Common myeloid progenitor, CD34-positive (primary cell): ENCODE results near the gene DENND4A.
A peak's percentile ranks its signal among the peaks of the same experiment; 100 is the strongest.

Experiments used
- CTCF ChIA-PET: fragments of 350-600 bp; sonication (Branson Sonifier 250); formaldehyde crosslinking; loops from one replicate; lab custom pipeline; 2021; ENCODE audit warnings: antibody characterized with exemption; lab: Charles Lee
- POLR2A ChIA-PET: fragments of 350-600 bp; sonication (Branson Sonifier 250); formaldehyde crosslinking; loops from one replicate; lab custom pipeline; 2021; ENCODE audit warnings: antibody characterized with exemption; lab: Charles Lee
- DNase-seq, 3 donors: peaks; one replicate each; pipeline versions ENCODE4 v3.0.0 to v3.0.0-alpha.2; 2013
- H3K27ac ChIP-seq, 2 experiments: 1 replicate in 1 of 2; 2 replicates in 1 of 2; pipeline ENCODE4 v1.7.0; 2013; ENCODE audit warnings: inconsistent platforms in 2 of 2, low read length in 2 of 2, mild to moderate bottlenecking in 2 of 2, low read depth in 1 of 2, moderate library complexity in 1 of 2; ENCODE audit not compliant: severe bottlenecking in 2 of 2, insufficient read depth in 1 of 2, poor library complexity in 1 of 2
- H3K27me3 ChIP-seq, 5 experiments: replicated peaks in 2 of 5; 1 replicate in 3 of 5; 2 replicates in 2 of 5; pipeline versions ENCODE4 v1.6.1 to v1.7.0; 2013; ENCODE audit warnings: low read length in 4 of 5, mild to moderate bottlenecking in 2 of 5, moderate library complexity in 2 of 5, inconsistent platforms in 1 of 5; ENCODE audit not compliant: insufficient read depth in 5 of 5, control insufficient read depth in 4 of 5
- H3K36me3 ChIP-seq, 4 experiments: 1 replicate in 2 of 4; 2 replicates in 2 of 4; pipeline versions ENCODE4 v1.6.1 to v1.7.0; 2013; ENCODE audit warnings: low read length in 3 of 4, control low read depth in 1 of 4, mild to moderate bottlenecking in 1 of 4; ENCODE audit not compliant: control insufficient read depth in 4 of 4, insufficient read depth in 4 of 4
- H3K4me1 ChIP-seq, 4 experiments: 1 replicate in 3 of 4; 2 replicates in 1 of 4; pipeline versions ENCODE4 v1.6.1 to v1.7.1; 2013; ENCODE audit warnings: low read length in 3 of 4, mild to moderate bottlenecking in 3 of 4, control low read depth in 1 of 4, inconsistent platforms in 1 of 4, moderate library complexity in 1 of 4; ENCODE audit not compliant: control insufficient read depth in 4 of 4, insufficient read depth in 4 of 4; ENCODE audit errors: control extremely low read depth in 1 of 4
- H3K4me3 ChIP-seq, 7 experiments: 1 replicate in 4 of 7; 2 replicates in 3 of 7; pipeline versions ENCODE4 v1.5.1 to v1.7.0; 2013; ENCODE audit warnings: mild to moderate bottlenecking in 7 of 7, low read length in 6 of 7, moderate library complexity in 6 of 7, inconsistent platforms in 2 of 7, low read depth in 2 of 7, control low read depth in 1 of 7; ENCODE audit not compliant: insufficient read depth in 4 of 7, control insufficient read depth in 1 of 7; ENCODE audit errors: extremely low read depth in 1 of 7
- H3K9me3 ChIP-seq, 5 experiments: 1 replicate in 4 of 5; 2 replicates in 1 of 5; pipeline versions ENCODE4 v1.6.1 to v1.7.1; 2013; ENCODE audit warnings: low read length in 4 of 5, mild to moderate bottlenecking in 2 of 5, inconsistent platforms in 1 of 5, low read depth in 1 of 5, moderate library complexity in 1 of 5; ENCODE audit not compliant: control insufficient read depth in 4 of 5, insufficient read depth in 2 of 5; ENCODE audit errors: control extremely low read depth in 1 of 5
- WGBS: methylation state at CpG from one replicate; pipeline ENCODE4 v1.1.5; 2013; ENCODE audit not compliant: insufficient coverage; 5-methylcytosine and 5-hydroxymethylcytosine counted together

Gene DENND4A

GRCh38 chr15:65801229-65801805, 9.2 kb upstream of the DENND4A start:
- CTCF ChIA-PET = interaction anchor here (1.3 kb wide), 1 partner anchor 19 kb away, joined by 3 read pairs; no protein-coding TSS in a partner anchor
- H3K9me3 ChIP-seq = no peaks in the 10 kb centered on the region
- no peak for DNase-seq
- H3K4me3 ChIP-seq = no peak overlapping the region
- H3K4me1 ChIP-seq = peaks cover 9 to 28% (median 20%) of the 10 kb centered on the region in 4 experiments
- H3K36me3 ChIP-seq = no peaks in the 10 kb centered on the region
- no peaks in the 10 kb centered on the region for H3K27me3 ChIP-seq
- POLR2A ChIA-PET = interaction anchor here (1.1 kb wide), 1 partner anchor 11 kb away, joined by 4 read pairs; no protein-coding TSS in a partner anchor
- H3K27ac ChIP-seq = no peak overlapping the region
- 50% methylated on average over 1 of the region's 2 CpGs for WGBS

GRCh38 chr15:65796610-65797078, 4.6 kb upstream of the DENND4A start:
- no peak overlapping the region for H3K4me3 ChIP-seq
- no peaks in the 10 kb centered on the region for H3K27me3 ChIP-seq
- H3K4me1 ChIP-seq = peaks cover 18 to 27% (median 21%) of the 10 kb centered on the region in 4 experiments
- peak overlapping the region in 1 of 2 experiments; percentile 47 for H3K27ac ChIP-seq
- H3K36me3 ChIP-seq = no peaks in the 10 kb centered on the region
- no peaks in the 10 kb centered on the region for H3K9me3 ChIP-seq
- WGBS = 64% methylated on average over 1 of the region's 1 CpG
- ChIA-PET POLR2A (interaction anchor here (0.6 kb wide), 1 partner anchor 41 kb away, joined by 4 read pairs; no protein-coding TSS in a partner anchor), CTCF (interaction anchor here (0.7 to 0.9 kb wide), 2 partner anchors 22 to 1874 kb away, joined by 3 read pairs; no protein-coding TSS in a partner anchor)
- DNase-seq = peak in 2 of 3 donors; percentile 39 to 60

GRCh38 chr15:65795663-65796216, 3.6 kb upstream of the DENND4A start:
- H3K36me3 ChIP-seq = no peaks in the 10 kb centered on the region
- no peak overlapping the region for H3K27ac ChIP-seq
- no peaks in the 10 kb centered on the region for H3K27me3 ChIP-seq
- ChIA-PET POLR2A (no interaction called here), CTCF (no interaction called here)
- H3K4me1 ChIP-seq = peaks cover 13 to 30% (median 23%) of the 10 kb centered on the region in 4 experiments
- H3K9me3 ChIP-seq = no peaks in the 10 kb centered on the region
- no CpG with 5 or more reads among the region's 3 CpGs for WGBS
- DNase-seq = peak in 2 of 3 donors; percentile 46 to 57
- no peak overlapping the region for H3K4me3 ChIP-seq

GRCh38 chr15:65793818-65794104, 1.7 kb upstream of the DENND4A start:
- ChIA-PET POLR2A (no interaction called here), CTCF (interaction anchor here (1.2 kb wide), 1 partner anchor 11 kb away, joined by 4 read pairs; no protein-coding TSS in a partner anchor)
- Histone ChIP-seq H3K9me3 (no peaks in the 10 kb centered on the region), H3K27me3 (no peaks in the 10 kb centered on the region), H3K27ac (no peak overlapping the region), H3K4me1 (peaks cover 22 to 46% (median 34%) of the 10 kb centered on the region in 4 experiments), H3K4me3 (no peak overlapping the region), H3K36me3 (no peaks in the 10 kb centered on the region)
- no peak for DNase-seq
- 100% methylated on average over 1 of the region's 2 CpGs for WGBS

GRCh38 chr15:65792988-65793817, 1.1 kb upstream of the DENND4A start:
- no peak for DNase-seq
- Histone ChIP-seq H3K27ac (peak overlapping the region; percentile 96 to 97), H3K4me3 (peak overlapping the region in 6 of 7 experiments; percentile 67 to 95 (median 84)), H3K27me3 (no peaks in the 10 kb centered on the region), H3K9me3 (no peaks in the 10 kb centered on the region), H3K4me1 (peaks cover 22 to 49% (median 36%) of the 10 kb centered on the region in 4 experiments), H3K36me3 (no peaks in the 10 kb centered on the region)
- WGBS = 100% methylated on average over 8 of the region's 13 CpGs
- ChIA-PET POLR2A (interaction anchor here (0.9 to 1.5 kb wide), 3 partner anchors 12 to 25 kb away, joined by 3 to 5 read pairs (median 3); no protein-coding TSS in a partner anchor), CTCF (interaction anchor here (1.0 to 1.7 kb wide), 4 partner anchors 11 to 50 kb away, joined by 4 to 6 read pairs (median 4); no protein-coding TSS in a partner anchor)

GRCh38 chr15:65791335-65792137, 557 bp downstream of the DENND4A start:
- Histone ChIP-seq H3K9me3 (no peaks in the 10 kb centered on the region), H3K36me3 (no peaks in the 10 kb centered on the region), H3K27me3 (no peaks in the 10 kb centered on the region), H3K4me3 (peak overlapping the region; percentile 78 to 99 (median 89)), H3K4me1 (peaks cover 26 to 53% (median 38%) of the 10 kb centered on the region in 4 experiments), H3K27ac (peak overlapping the region; percentile 92 to 94)
- 0% methylated on average over 48 of the region's 69 CpGs for WGBS
- ChIA-PET POLR2A (interaction anchor here (0.6 to 1.6 kb wide), 5 partner anchors 10 to 445 kb away, joined by 3 to 8 read pairs (median 4); no protein-coding TSS in a partner anchor), CTCF (interaction anchor here (0.6 to 1.7 kb wide), 9 partner anchors 12 to 72 kb away, joined by 3 to 6 read pairs (median 3); no protein-coding TSS in a partner anchor)
- peak in 2 of 3 donors; percentile 42 to 54 for DNase-seq
